ENCODE results near the gene CDKN2B-AS1. TPM values are rescaled to one million over a fixed set of nuclear protein-coding genes. Genes with fewer than 3 reads are reported as not detected.

CDKN2B-AS1 gene
- total and polyA plus RNA-seq, 2 experiments from 2014 or later: 0.27 to 0.68 TPM

DNA sequence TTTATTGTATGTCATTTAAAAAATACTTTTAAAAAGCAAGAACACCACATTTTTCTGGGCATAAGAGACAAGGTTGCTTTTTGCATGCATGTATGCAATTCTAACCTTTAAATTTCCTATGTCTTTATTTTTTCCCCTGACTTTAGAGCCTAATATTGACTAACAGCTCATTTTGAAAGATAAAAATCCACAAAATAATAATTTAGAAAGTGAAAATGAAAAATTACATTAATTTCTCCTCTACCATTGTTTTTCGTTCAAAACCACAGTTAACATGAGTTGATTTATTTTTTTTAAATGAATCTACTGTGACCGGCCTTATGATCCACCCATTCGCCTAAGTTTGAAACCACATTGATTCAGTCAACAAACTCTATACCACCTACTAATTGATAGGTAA, 152.0 kb downstream of the CDKN2B-AS1 start:
- H3K27ac ChIP-seq: no peak overlapping the region
- H3K9me2 ChIP-seq (replicated peaks; ENCODE audit: insufficient read depth): no peaks in the 10 kb centered on the region
- WGBS (ENCODE audit: low lambda C conversion rate, missing lambda C conversion rate): 95% methylated on average over 3 of the region's 3 CpGs
- no peaks in the 10 kb centered on the region for H4K20me1 ChIP-seq (ENCODE audit: insufficient read depth, poor library complexity, severe bottlenecking)
- H3K4me2 ChIP-seq: no peak overlapping the region
- H3K79me2 ChIP-seq: no peaks in the 10 kb centered on the region
- no peaks in the 10 kb centered on the region for H3K4me1 ChIP-seq (ENCODE audit: insufficient read depth)
- no peaks in the 10 kb centered on the region for H3K36me3 ChIP-seq (replicated peaks; ENCODE audit: insufficient read depth, low read depth)
- no peak for DNase-seq (ENCODE audit: low spot score)
- no peaks in the 10 kb centered on the region for H3K9me3 ChIP-seq (ENCODE audit: low read depth)
- H3K27me3 ChIP-seq: no peaks in the 10 kb centered on the region
- no peak overlapping the region for H2AFZ ChIP-seq
- no peak overlapping the region for H3K4me3 ChIP-seq
- TF ChIP-seq EZH2phosphoT487 (IDR thresholded peaks at IDR 0.05; ENCODE audit: low read depth, severe bottlenecking, unreplicated experiment) (no peak), EZH2 (IDR thresholded peaks at IDR 0.05; ENCODE audit: borderline replicate concordance) (no peak)
- TF ChIP-seq, protein P1, sequence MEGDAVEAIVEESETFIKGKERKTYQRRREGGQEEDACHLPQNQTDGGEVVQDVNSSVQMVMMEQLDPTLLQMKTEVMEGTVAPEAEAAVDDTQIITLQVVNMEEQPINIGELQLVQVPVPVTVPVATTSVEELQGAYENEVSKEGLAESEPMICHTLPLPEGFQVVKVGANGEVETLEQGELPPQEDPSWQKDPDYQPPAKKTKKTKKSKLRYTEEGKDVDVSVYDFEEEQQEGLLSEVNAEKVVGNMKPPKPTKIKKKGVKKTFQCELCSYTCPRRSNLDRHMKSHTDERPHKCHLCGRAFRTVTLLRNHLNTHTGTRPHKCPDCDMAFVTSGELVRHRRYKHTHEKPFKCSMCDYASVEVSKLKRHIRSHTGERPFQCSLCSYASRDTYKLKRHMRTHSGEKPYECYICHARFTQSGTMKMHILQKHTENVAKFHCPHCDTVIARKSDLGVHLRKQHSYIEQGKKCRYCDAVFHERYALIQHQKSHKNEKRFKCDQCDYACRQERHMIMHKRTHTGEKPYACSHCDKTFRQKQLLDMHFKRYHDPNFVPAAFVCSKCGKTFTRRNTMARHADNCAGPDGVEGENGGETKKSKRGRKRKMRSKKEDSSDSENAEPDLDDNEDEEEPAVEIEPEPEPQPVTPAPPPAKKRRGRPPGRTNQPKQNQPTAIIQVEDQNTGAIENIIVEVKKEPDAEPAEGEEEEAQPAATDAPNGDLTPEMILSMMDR (IDR thresholded peaks at IDR 0.05; ENCODE audit: poor library complexity): no peak

DNA sequence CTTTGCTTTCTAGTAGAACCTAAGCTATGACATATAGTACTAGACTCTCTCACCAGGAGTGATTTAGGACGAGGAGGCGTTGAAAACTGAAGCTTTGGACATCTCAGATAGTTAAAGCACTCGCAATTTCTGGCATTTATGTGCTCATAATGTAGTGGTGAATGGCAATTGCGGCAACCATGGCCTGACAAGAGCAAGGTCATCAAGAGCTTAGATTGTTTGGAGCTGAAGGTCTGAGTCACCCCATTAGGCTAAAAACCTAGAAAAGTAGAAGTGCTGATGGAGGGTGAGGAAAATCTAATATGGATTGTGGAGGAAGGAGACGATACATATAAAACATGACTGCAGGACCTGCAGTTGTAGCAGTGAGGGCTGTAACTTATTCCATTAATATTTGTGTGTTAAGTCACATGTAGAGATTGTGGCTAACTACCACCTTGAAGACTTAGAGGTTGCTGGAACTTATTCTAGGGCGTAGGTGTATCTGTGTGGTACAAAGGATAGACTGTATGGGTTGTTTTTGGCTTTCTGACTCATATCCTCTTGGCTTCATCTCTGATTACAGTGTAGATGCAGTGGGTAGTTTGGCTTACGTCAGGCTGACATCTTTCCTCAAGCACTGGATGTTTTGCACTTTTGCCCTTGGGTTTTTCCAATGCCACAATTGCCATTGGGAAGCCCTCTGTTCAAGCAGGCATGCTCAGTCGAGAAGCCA, 153.4 kb downstream of the CDKN2B-AS1 start:
- Histone ChIP-seq H3K27me3 (no peaks in the 10 kb centered on the region), H3K27ac (peak overlapping the region; percentile 20), H2AFZ (no peak overlapping the region), H3K4me2 (no peak overlapping the region), H4K20me1 (ENCODE audit: insufficient read depth, poor library complexity, severe bottlenecking) (no peaks in the 10 kb centered on the region), H3K4me3 (no peak overlapping the region), H3K79me2 (no peaks in the 10 kb centered on the region), H3K36me3 (replicated peaks; ENCODE audit: insufficient read depth, low read depth) (no peaks in the 10 kb centered on the region), H3K9me3 (ENCODE audit: low read depth) (no peaks in the 10 kb centered on the region), H3K4me1 (ENCODE audit: insufficient read depth) (no peaks in the 10 kb centered on the region), H3K9me2 (replicated peaks; ENCODE audit: insufficient read depth) (no peaks in the 10 kb centered on the region)
- DNase-seq (ENCODE audit: low spot score): no peak
- no peak for TF ChIP-seq EZH2 (IDR thresholded peaks at IDR 0.05; ENCODE audit: borderline replicate concordance)
- TF ChIP-seq, protein P1 (IDR thresholded peaks at IDR 0.05; ENCODE audit: poor library complexity): no peak
- TF ChIP-seq EZH2phosphoT487 (IDR thresholded peaks at IDR 0.05; ENCODE audit: low read depth, severe bottlenecking, unreplicated experiment): no peak
- 71% methylated on average over 8 of the region's 8 CpGs for WGBS (ENCODE audit: low lambda C conversion rate, missing lambda C conversion rate)

GRCh38 chr9:22148528-22148875, 153.9 kb downstream of the CDKN2B-AS1 start:
- Histone ChIP-seq H3K79me2 (no peaks in the 10 kb centered on the region), H3K27ac (peak overlapping the region; percentile 13), H3K27me3 (no peaks in the 10 kb centered on the region), H2AFZ (no peak overlapping the region), H3K4me2 (no peak overlapping the region), H3K4me3 (no peak overlapping the region), H3K4me1 (ENCODE audit: insufficient read depth) (no peaks in the 10 kb centered on the region), H3K9me2 (replicated peaks; ENCODE audit: insufficient read depth) (no peaks in the 10 kb centered on the region), H3K9me3 (ENCODE audit: low read depth) (no peaks in the 10 kb centered on the region), H4K20me1 (ENCODE audit: insufficient read depth, poor library complexity, severe bottlenecking) (no peaks in the 10 kb centered on the region), H3K36me3 (replicated peaks; ENCODE audit: insufficient read depth, low read depth) (no peaks in the 10 kb centered on the region)
- TF ChIP-seq, protein P1 (IDR thresholded peaks at IDR 0.05; ENCODE audit: poor library complexity): no peak
- TF ChIP-seq EZH2 (IDR thresholded peaks at IDR 0.05; ENCODE audit: borderline replicate concordance): no peak
- TF ChIP-seq EZH2phosphoT487 (IDR thresholded peaks at IDR 0.05; ENCODE audit: low read depth, severe bottlenecking, unreplicated experiment): no peak
- no peak for DNase-seq (ENCODE audit: low spot score)
